Colonic mucosa (tissue), 4 donors: Measurements from ENCODE around the gene DCAKD. TPM values are rescaled to one million over a fixed set of nuclear protein-coding genes. Genes with fewer than 3 reads are reported as not detected.
A peak's percentile ranks its signal among the peaks of the same experiment; 100 is the strongest.

Source experiments
- DNase-seq: peaks from one replicate; pipeline ENCODE4 v3.0.0-alpha.2; 2020
- H3K27ac ChIP-seq: fragments of 200-600 bp; one replicate; pipeline ENCODE4 v1.8.0; 2021
- H3K27me3 ChIP-seq: fragments of 200-600 bp; one replicate; pipeline ENCODE4 v1.8.0; 2021
- H3K36me3 ChIP-seq: fragments of 200-600 bp; one replicate; pipeline ENCODE4 v1.8.0; 2021
- H3K4me1 ChIP-seq: fragments of 200-600 bp; one replicate; pipeline ENCODE4 v1.8.0; 2021; ENCODE audit warnings: mild to moderate bottlenecking
- H3K4me3 ChIP-seq: fragments of 200-600 bp; one replicate; pipeline ENCODE4 v1.8.0; 2021
- H3K9ac ChIP-seq, 2 donors: one replicate each; pipeline ENCODE4 v1.7.0; 2013; ENCODE audit warnings: control low read depth in 2 of 2, low read depth in 2 of 2, low read length in 2 of 2
- H3K9me3 ChIP-seq: fragments of 200-600 bp; one replicate; pipeline ENCODE4 v1.8.0; 2021
- CTCF ChIP-seq: fragments of 200-600 bp; IDR thresholded peaks from one replicate; pipeline ENCODE4 v1.8.0; 2022; ENCODE audit warnings: antibody characterized with exemption, mild to moderate bottlenecking
- intact Hi-C: fragments of 100-400 bp; cut with DNase I; formaldehyde crosslinking; loops from one replicate; pipeline ENCODE4 v1.14.1; 2022
- total RNA-seq, 2 donors: library from RNA; stranded (reverse); fragmentation: NEBNext Ultra II Directional in 1 of 2; extraction: Animal tissue kit (Norgen Biotek cat#: 25700) in 1 of 2; gene quantifications; one replicate each; pipeline ENCODE4 v1.2.1, GENCODE V29; 2021
- donor health status: healthy.
- donor health status: DM: no; HTN: no; CAD: no.
- donor health status: DM: no; HTN: no; CAD: no.

Gene DCAKD, protein sequence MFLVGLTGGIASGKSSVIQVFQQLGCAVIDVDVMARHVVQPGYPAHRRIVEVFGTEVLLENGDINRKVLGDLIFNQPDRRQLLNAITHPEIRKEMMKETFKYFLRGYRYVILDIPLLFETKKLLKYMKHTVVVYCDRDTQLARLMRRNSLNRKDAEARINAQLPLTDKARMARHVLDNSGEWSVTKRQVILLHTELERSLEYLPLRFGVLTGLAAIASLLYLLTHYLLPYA
- 10 to 100 TPM; 20.2 to 46.8 TPM for total RNA-seq

DNA sequence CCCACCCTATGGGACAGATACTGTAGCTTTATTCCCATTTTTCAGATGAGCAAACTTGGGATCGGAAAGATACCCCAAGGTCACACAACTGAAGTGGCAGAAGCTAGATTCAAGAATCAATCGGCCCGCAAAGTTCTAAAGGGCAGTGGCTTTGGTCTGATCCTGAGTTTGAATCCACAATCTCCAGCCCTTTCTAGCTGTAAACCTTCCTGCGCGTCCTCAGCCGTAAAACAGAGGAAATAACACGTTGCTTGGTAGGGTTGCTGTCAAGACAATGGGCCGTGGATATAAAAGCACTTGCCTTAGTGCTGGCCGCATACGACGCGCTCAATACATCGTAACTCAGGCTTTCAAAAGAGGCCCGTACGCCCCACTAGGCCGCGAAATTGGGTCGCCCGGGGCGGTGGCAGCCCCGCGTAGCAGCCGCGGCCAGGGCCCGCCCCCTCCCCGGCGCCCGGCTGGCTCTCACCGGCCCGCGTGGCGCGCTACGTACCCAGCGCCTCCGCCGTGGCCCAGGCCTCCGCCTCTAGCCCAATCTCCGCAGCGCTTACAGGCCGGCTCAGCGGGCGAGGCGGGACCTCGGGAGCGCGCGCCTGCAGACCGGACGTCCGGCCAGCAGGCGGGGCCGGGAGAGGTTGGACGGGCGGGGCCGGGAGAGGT, at the start of gene DCAKD:
DCAKD (minus strand) TSS at position 573 of the 660 bp plus-strand sequence. CDS start 16,747 bp downstream, outside the sequence.
- intact Hi-C loops: no loop called here
- Histone ChIP-seq H3K4me3 (peak within 1 kb of the TSS; percentile 52), H3K4me1 (peaks cover 7% of the 10 kb centered on the region), H3K36me3 (no peaks in the 10 kb centered on the region), H3K9ac (peak within 1 kb of the TSS; percentile 92 to 97), H3K27me3 (no peaks in the 10 kb centered on the region), H3K27ac (peak within 1 kb of the TSS; percentile 93), H3K9me3 (no peaks in the 10 kb centered on the region)
- no peak for TF ChIP-seq CTCF
- DNase-seq: peak; percentile 92

DNA sequence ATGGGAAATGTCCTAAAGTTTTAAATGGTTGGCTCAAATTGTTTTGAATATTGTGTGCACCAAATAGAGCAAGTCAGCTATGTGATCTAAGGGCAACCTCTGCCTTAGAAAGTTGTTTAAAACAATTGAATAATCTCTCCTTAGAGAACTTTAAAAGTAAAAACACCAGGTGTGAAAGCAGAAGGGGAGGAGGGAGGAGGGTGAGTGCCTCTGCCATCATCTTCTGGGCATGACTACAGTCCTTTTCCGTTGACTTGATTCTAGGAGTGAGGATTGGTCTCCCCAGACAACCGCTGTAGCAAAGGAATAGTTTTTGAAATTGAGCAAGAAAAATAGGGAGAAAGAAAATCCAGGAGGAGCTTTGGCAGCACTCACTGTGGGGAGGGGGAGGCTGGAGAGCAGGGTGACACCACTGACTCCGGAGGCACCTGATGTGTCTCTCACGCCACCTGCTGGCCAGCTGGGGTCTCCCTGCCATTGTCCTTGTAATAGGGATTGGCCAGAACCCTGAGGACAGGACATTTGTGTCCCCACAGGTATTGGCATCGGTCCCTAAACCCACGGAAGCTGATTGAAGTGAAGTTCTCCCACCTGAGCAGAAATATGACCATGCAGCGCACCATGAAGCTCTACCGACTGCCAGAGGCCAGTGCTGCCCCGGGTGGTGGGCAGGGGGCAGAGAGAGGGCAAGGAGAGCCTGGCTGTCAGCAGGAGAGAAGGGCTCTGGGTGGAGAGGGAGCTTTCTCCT, 47.6 kb upstream of the DCAKD start:
- Histone ChIP-seq H3K9ac (no peak overlapping the region), H3K36me3 (peaks cover 12% of the 10 kb centered on the region), H3K4me1 (no peaks in the 10 kb centered on the region), H3K27ac (no peak overlapping the region), H3K4me3 (no peak overlapping the region), H3K27me3 (no peaks in the 10 kb centered on the region), H3K9me3 (no peaks in the 10 kb centered on the region)
- DNase-seq: peak; percentile 89
- intact Hi-C loops: loop anchor here (2.0 to 5.0 kb wide), 3 partner anchors 33 to 178 kb away; partner anchors contain the start of gene PLCD3
- TF ChIP-seq CTCF: peak; percentile 85

GRCh38 chr17:45098081-45098868, 46.8 kb upstream of the DCAKD start:
- intact Hi-C loops: loop anchor here (2.0 to 5.0 kb wide), 3 partner anchors 34 to 177 kb away; partner anchors contain the start of gene PLCD3
- no peaks in the 10 kb centered on the region for H3K9me3 ChIP-seq

GRCh38 chr17:45096926-45097325, 45.5 kb upstream of the DCAKD start:
- Histone ChIP-seq H3K27me3 (no peaks in the 10 kb centered on the region), H3K9ac (no peak overlapping the region), H3K27ac (no peak overlapping the region), H3K4me3 (no peak overlapping the region), H3K9me3 (no peaks in the 10 kb centered on the region), H3K4me1 (no peaks in the 10 kb centered on the region), H3K36me3 (no peaks in the 10 kb centered on the region)
- DNase-seq: no peak
- intact Hi-C loops: loop anchor here (5.0 kb wide), 2 partner anchors 35 to 75 kb away; partner anchors contain the start of gene PLCD3
- no peak for TF ChIP-seq CTCF

More at GRCh38 chr17:45098081-45098868, 46.8 kb upstream of the DCAKD start:
- no peak for DNase-seq
- Histone ChIP-seq H3K9ac (no peak overlapping the region), H3K27me3 (no peaks in the 10 kb centered on the region), H3K36me3 (peaks cover 8% of the 10 kb centered on the region), H3K27ac (no peak overlapping the region), H3K4me1 (no peaks in the 10 kb centered on the region), H3K4me3 (no peak overlapping the region)
- TF ChIP-seq CTCF: no peak

DNA sequence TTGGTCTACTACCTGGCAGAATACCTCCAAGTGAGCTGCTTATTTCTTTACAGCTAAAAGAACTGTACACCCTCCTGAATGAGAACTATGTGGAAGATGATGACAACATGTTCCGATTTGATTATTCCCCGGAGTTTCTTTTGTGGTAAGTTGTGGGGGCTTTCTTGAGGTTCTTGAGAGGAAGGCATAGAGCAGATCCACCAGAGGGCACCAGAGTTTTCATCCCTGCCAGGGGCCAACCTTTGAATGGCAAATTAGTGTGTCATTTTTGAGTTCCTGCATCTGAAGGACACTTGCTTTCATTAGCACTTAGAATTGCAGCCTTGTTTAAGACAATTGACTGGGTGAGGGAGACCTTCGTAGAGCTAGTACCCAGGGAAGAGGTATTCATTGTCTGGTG, 44.7 kb upstream of the DCAKD start:
- no peaks in the 10 kb centered on the region for H3K4me1 ChIP-seq
- no peak for DNase-seq

More for the DNA sequence above, 44.7 kb upstream of the DCAKD start:
- no peak overlapping the region for H3K27ac ChIP-seq
- no peaks in the 10 kb centered on the region for H3K36me3 ChIP-seq
- TF ChIP-seq CTCF: peak; percentile 45
- no peak overlapping the region for H3K9ac ChIP-seq
- H3K4me3 ChIP-seq: no peak overlapping the region
- H3K27me3 ChIP-seq: no peaks in the 10 kb centered on the region
- intact Hi-C loops: loop anchor here (5.0 kb wide), 2 partner anchors 36 to 74 kb away; partner anchors contain the start of gene PLCD3
- no peaks in the 10 kb centered on the region for H3K9me3 ChIP-seq
